Lower lobe of right lung (tissue), 2 donors: Measurements from ENCODE around the gene KIF2C. TPM values are rescaled to one million over a fixed set of nuclear protein-coding genes. Genes with fewer than 3 reads are reported as not detected.
"Not testable (repeated sequence)": the region's sequence is repeated elsewhere in the genome, so short reads cannot be mapped to it uniquely, and the experiment has no call there.

Experiments used
- ATAC-seq, 2 donors: fragments of 200-7000 bp; cut with Tn5 transposase; one replicate each; pipeline ENCODE4 v1.9.1; 2020 to 2022; ENCODE audit warnings: mild to moderate bottlenecking in 2 of 2, moderate library complexity in 2 of 2
- DNase-seq: peaks from one replicate; pipeline ENCODE4 v3.0.0-alpha.2; 2020
- H3K27ac ChIP-seq: fragments of 200-600 bp; one replicate; pipeline ENCODE4 v1.8.0; 2022
- H3K27me3 ChIP-seq: fragments of 200-600 bp; one replicate; pipeline ENCODE4 v1.8.0; 2022; ENCODE audit warnings: low read depth
- H3K36me3 ChIP-seq: fragments of 200-600 bp; one replicate; pipeline ENCODE4 v1.8.0; 2022; ENCODE audit warnings: mild to moderate bottlenecking
- H3K4me1 ChIP-seq: fragments of 200-600 bp; one replicate; pipeline ENCODE4 v1.8.0; 2022
- H3K4me3 ChIP-seq: fragments of 200-600 bp; one replicate; pipeline ENCODE4 v1.8.0; 2022; ENCODE audit warnings: mild to moderate bottlenecking
- H3K9me3 ChIP-seq: fragments of 200-600 bp; one replicate; pipeline ENCODE4 v1.8.0; 2022
- intact Hi-C: fragments of 100-400 bp; cut with DNase I; formaldehyde crosslinking; loops from one replicate; pipeline ENCODE4 v1.11.0; 2022
- total RNA-seq: library from RNA; stranded (reverse); fragmentation: NEBNext Ultra II Directional; extraction: Animal tissue kit (Norgen Biotek cat#: 25700); gene quantifications from one replicate; pipeline ENCODE4 v1.2.1, GENCODE V29; 2021
- TF ChIP-seq, protein P1 (sequence below): fragments of 200-600 bp; IDR thresholded peaks from one replicate; pipeline ENCODE4 v1.8.0; 2022; ENCODE audit warnings: antibody characterized with exemption, mild to moderate bottlenecking
- donor health status: DM: no; HTN: yes; CAD: no; lungs with severe emphysema.

The KIF2C gene
- total RNA-seq, 1 donor from 2014 or later, result 1.7 TPM

DNA sequence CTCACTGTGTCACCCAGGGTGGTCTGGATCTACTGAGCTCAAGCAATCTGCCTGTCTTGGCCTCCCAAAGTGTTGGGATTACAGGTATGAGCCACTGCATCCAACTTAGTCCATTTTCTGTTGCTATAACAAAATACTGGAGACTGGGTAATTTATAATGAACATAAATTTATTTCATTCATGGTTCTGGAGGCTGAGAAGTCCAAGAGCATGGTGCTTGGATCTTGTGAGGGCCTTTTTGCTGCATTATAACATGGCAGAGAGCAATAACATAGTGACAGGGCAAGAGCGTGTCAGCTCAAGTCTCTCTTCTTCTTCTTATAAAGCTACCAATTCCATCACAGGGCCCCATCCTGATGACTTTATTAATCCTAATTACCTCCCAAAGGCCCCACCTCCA, 3.6 kb upstream of the KIF2C start:
- Histone ChIP-seq H3K36me3 (no peaks in the 10 kb centered on the region), H3K4me1 (peaks cover 14% of the 10 kb centered on the region), H3K27ac (no peak overlapping the region), H3K27me3 (no peaks in the 10 kb centered on the region), H3K9me3 (no peaks in the 10 kb centered on the region), H3K4me3 (no peak overlapping the region)
- ATAC-seq (no peak), DNase-seq (no peak)
- intact Hi-C loops, result no loop called here
- TF ChIP-seq, protein P1, sequence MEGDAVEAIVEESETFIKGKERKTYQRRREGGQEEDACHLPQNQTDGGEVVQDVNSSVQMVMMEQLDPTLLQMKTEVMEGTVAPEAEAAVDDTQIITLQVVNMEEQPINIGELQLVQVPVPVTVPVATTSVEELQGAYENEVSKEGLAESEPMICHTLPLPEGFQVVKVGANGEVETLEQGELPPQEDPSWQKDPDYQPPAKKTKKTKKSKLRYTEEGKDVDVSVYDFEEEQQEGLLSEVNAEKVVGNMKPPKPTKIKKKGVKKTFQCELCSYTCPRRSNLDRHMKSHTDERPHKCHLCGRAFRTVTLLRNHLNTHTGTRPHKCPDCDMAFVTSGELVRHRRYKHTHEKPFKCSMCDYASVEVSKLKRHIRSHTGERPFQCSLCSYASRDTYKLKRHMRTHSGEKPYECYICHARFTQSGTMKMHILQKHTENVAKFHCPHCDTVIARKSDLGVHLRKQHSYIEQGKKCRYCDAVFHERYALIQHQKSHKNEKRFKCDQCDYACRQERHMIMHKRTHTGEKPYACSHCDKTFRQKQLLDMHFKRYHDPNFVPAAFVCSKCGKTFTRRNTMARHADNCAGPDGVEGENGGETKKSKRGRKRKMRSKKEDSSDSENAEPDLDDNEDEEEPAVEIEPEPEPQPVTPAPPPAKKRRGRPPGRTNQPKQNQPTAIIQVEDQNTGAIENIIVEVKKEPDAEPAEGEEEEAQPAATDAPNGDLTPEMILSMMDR, result no peak

DNA sequence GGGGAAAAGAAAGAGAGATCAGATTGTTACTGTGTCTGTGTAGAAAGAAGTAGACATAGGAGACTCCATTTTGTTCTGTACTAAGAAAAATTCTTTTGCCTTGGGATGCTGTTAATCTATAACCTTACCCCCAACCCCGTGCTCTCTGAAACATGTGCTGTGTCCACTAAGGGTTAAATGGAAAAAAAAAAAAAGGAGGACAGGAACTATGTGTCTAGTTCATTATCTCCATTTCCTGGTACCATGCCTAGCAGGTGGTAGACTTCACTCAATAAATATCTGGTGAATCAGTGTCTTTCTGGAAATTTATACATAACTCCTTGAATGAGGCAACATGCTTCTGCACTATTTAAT, 707 bp upstream of the KIF2C start:
- H3K36me3 ChIP-seq, H3K4me1 ChIP-seq, DNase-seq, intact Hi-C loops, ATAC-seq, H3K27me3 ChIP-seq, H3K9me3 ChIP-seq: not testable (repeated sequence)
- Histone ChIP-seq H3K4me3 (peak overlapping the region; percentile 66), H3K27ac (peak overlapping the region; percentile 87)

DNA sequence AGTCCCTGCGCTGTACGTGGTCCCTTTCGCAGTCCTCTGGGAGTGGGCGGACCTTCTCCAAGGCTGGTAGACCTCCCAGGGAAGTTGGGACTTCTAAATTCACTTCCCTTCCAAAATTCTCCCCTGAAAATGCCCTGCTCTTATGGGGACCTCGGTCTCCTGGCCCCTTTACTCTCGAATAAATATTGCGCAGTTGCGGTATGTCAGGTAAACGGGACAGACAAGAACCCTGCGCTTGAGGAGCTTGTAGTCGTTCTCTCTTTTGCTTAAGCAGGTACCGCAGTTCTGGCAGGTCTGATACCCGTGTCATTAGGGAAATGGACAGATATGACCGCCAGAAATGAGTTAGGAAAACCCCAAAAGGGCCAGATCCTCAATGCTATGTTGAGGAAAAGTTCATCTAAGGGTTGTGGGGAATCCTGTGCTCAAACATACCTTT, 561 bp downstream of the KIF2C start:
- TF ChIP-seq, protein P1, result no peak
- DNase-seq (no peak), ATAC-seq (no peak)
- H3K9me3 ChIP-seq, result no peaks in the 10 kb centered on the region
- peaks cover 7% of the 10 kb centered on the region for H3K4me1 ChIP-seq
- no peak overlapping the region for H3K27ac ChIP-seq
- intact Hi-C loops, result no loop called here
- H3K27me3 ChIP-seq, result no peaks in the 10 kb centered on the region
- no peaks in the 10 kb centered on the region for H3K36me3 ChIP-seq
- peak overlapping the region; percentile 66 for H3K4me3 ChIP-seq

DNA sequence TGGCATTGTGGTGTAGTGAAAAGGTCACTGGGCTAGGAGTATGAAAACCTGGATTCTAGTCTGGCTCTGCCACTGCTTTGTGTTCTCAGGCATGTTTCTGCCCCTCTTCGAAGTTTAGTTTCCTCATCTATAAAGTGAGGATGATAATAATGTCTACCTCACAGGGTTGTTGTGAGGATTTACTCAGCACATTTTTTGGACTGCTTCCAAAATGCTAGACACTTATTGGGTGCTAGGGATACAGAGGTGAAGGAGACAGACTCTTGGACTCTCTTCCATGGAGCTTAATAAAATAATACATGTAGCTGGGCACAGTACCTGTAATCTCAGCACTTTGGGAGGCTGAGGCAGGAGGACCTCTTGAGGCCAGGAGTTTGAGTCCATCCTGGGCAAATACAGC, 3.6 kb downstream of the KIF2C start:
- Histone ChIP-seq H3K9me3 (no peaks in the 10 kb centered on the region), H3K36me3 (no peaks in the 10 kb centered on the region), H3K4me3 (no peak overlapping the region), H3K27me3 (no peaks in the 10 kb centered on the region), H3K4me1 (peaks cover 7% of the 10 kb centered on the region), H3K27ac (no peak overlapping the region)
- TF ChIP-seq, protein P1, result no peak
- DNase-seq (no peak), ATAC-seq (no peak)
- intact Hi-C loops, result no loop called here

DNA sequence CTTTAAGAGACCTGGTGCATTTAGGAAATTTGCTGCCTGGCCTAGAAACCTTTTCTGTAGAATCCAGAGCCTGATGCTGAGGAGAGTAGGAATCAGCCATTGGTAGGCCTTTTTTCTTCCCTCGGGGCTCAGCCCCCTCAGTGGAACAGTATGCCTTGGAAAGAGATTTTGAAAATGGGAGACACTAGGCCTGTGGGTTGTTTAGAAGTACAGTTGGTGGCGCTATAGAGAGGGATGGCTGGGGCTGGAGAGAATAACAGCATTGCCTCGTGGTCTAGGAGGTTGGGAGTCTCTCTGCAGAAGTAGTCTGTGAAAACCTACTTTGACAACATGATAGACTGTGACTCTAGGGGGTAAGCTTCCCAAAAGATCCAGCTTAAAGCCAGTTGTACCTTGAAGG, 8.2 kb downstream of the KIF2C start:
- Histone ChIP-seq H3K4me1 (no peaks in the 10 kb centered on the region), H3K36me3 (no peaks in the 10 kb centered on the region), H3K27me3 (no peaks in the 10 kb centered on the region), H3K4me3 (no peak overlapping the region), H3K27ac (no peak overlapping the region), H3K9me3 (no peaks in the 10 kb centered on the region)
- TF ChIP-seq, protein P1, result no peak
- intact Hi-C loops, result no loop called here
- ATAC-seq (no peak), DNase-seq (no peak)

DNA sequence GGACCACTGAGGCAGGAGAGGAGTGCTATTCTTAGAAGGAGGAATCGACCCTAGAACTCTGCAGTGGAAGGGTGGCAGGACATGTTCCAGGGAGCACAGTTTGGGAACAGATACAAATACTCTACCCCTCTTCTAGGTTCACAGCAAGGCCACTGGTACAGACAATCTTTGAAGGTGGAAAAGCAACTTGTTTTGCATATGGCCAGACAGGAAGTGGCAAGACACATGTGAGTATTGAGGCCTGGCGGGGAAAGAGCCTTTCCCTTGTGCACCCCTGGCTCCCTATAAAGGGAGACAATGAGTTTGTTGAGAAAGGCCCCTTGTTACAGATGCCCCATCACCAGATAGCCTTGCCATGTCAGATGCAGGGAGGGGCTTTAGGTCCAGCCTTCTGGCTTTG, 17.8 kb downstream of the KIF2C start:
- ATAC-seq (no peak), DNase-seq (no peak)
- Histone ChIP-seq H3K9me3 (no peaks in the 10 kb centered on the region), H3K4me1 (no peaks in the 10 kb centered on the region), H3K36me3 (no peaks in the 10 kb centered on the region), H3K27ac (peak overlapping the region; percentile 11), H3K27me3 (no peaks in the 10 kb centered on the region), H3K4me3 (no peak overlapping the region)
- intact Hi-C loops, result no loop called here
- TF ChIP-seq, protein P1, result no peak
